ENCODE results near the gene PCSK5.

PCSK5 gene

DNA sequence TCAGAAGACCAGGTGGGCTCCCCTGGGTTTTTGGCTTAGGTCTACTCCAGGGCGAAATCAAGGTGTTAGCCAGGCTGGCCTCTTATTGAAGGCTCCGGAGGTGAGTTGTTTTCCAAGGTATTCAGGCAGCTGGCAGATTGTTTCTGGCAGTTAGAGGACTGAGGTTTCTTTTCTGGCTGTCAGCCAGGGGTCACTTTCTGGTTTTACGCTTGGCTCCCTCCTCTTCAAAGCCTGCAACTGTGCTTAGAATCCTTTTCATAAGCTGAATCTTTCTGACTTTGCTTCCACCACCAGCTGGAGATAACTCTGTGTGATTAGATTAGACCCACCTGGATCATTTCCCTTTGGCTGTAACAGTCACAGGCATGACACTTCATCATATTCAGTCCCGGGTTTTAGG is 479.1 kb downstream of the PCSK5 start:
- no peak overlapping the region for H3K27ac ChIP-seq (ENCODE audit: low read depth, low read length)
- no peaks in the 10 kb centered on the region for H3K27me3 ChIP-seq (ENCODE audit: control insufficient read depth in 1 of 2, insufficient read depth in 2 of 2, low read length in 2 of 2)
- H3K4me1 ChIP-seq (ENCODE audit: insufficient read depth, low read length): peaks cover 20% of the 10 kb centered on the region
- H3K9ac ChIP-seq (ENCODE audit: low read length): no peak overlapping the region
- no peaks in the 10 kb centered on the region for H3K9me3 ChIP-seq (ENCODE audit: low read length)
- no peak overlapping the region for H3K4me3 ChIP-seq (ENCODE audit: low read depth in 1 of 2, low read length in 2 of 2)
- H3K36me3 ChIP-seq (ENCODE audit: insufficient read depth, low read length): no peaks in the 10 kb centered on the region

DNA sequence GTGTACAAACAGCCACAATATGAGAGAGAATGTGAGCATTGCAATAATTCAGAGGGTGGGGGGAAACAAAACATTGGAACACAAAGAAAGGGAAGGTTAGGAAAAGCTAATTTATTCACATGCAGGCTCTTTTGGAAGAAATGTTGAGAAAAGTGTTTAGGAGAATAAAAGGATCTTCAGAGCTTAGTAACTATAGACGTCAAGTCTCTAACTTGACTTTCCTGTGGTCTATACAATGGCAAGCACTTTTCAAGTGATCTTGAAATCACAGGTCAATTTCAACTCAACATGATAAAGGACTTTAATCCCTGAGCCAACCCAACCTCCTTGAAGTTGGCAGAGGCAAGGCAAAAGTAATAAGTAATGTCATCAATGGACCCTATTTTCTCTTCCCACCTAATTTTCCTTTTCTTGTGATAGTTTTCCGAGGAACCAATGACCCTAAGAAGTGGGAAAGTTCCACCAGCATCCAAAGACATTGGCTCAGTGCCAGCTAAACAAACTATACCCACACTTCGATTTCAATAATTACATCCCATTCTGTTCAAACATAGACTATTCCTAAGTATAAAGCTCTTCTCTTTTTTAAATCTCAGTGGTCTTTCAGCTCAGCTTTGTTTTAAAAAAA is 480.0 kb downstream of the PCSK5 start:
- Histone ChIP-seq H3K4me3 (ENCODE audit: low read depth in 1 of 2, low read length in 2 of 2) (no peak overlapping the region), H3K9ac (ENCODE audit: low read length) (no peak overlapping the region), H3K4me1 (ENCODE audit: insufficient read depth, low read length) (peaks cover 29% of the 10 kb centered on the region), H3K36me3 (ENCODE audit: insufficient read depth, low read length) (no peaks in the 10 kb centered on the region), H3K27ac (ENCODE audit: low read depth, low read length) (no peak overlapping the region), H3K27me3 (ENCODE audit: control insufficient read depth in 1 of 2, insufficient read depth in 2 of 2, low read length in 2 of 2) (no peaks in the 10 kb centered on the region), H3K9me3 (ENCODE audit: low read length) (no peaks in the 10 kb centered on the region)

- Histone ChIP-seq H3K27me3 (ENCODE audit: control insufficient read depth in 1 of 2, insufficient read depth in 2 of 2, low read length in 2 of 2) (no peaks in the 10 kb centered on the region), H3K36me3 (ENCODE audit: insufficient read depth, low read length) (no peaks in the 10 kb centered on the region), H3K27ac (ENCODE audit: low read depth, low read length) (no peak overlapping the region), H3K9me3 (ENCODE audit: low read length) (no peaks in the 10 kb centered on the region), H3K4me1 (ENCODE audit: insufficient read depth, low read length) (peaks cover 30% of the 10 kb centered on the region), H3K4me3 (ENCODE audit: low read depth in 1 of 2, low read length in 2 of 2) (no peak overlapping the region), H3K9ac (ENCODE audit: low read length) (no peak overlapping the region)
Measured at GRCh38 chr9:76371901-76372300, 481.4 kb downstream of the PCSK5 start.

- Histone ChIP-seq H3K4me3 (ENCODE audit: low read depth in 1 of 2, low read length in 2 of 2) (no peak overlapping the region), H3K9ac (ENCODE audit: low read length) (no peak overlapping the region), H3K36me3 (ENCODE audit: insufficient read depth, low read length) (no peaks in the 10 kb centered on the region), H3K9me3 (ENCODE audit: low read length) (no peaks in the 10 kb centered on the region), H3K27ac (ENCODE audit: low read depth, low read length) (no peak overlapping the region), H3K27me3 (ENCODE audit: control insufficient read depth in 1 of 2, insufficient read depth in 2 of 2, low read length in 2 of 2) (no peaks in the 10 kb centered on the region), H3K4me1 (ENCODE audit: insufficient read depth, low read length) (peaks cover 30% of the 10 kb centered on the region)
Measured at GRCh38 chr9:76372336-76372735, 481.9 kb downstream of the PCSK5 start.

GRCh38 chr9:76373173-76373783 is 482.8 kb downstream of the PCSK5 start:
- H3K27ac ChIP-seq (ENCODE audit: low read depth, low read length): no peak overlapping the region
- no peaks in the 10 kb centered on the region for H3K27me3 ChIP-seq (ENCODE audit: control insufficient read depth in 1 of 2, insufficient read depth in 2 of 2, low read length in 2 of 2)
- no peaks in the 10 kb centered on the region for H3K9me3 ChIP-seq (ENCODE audit: low read length)
- H3K9ac ChIP-seq (ENCODE audit: low read length): no peak overlapping the region
- H3K4me3 ChIP-seq (ENCODE audit: low read depth in 1 of 2, low read length in 2 of 2): no peak overlapping the region
- peaks cover 30% of the 10 kb centered on the region for H3K4me1 ChIP-seq (ENCODE audit: insufficient read depth, low read length)
- H3K36me3 ChIP-seq (ENCODE audit: insufficient read depth, low read length): no peaks in the 10 kb centered on the region

- Histone ChIP-seq H3K27me3 (ENCODE audit: control insufficient read depth in 1 of 2, insufficient read depth in 2 of 2, low read length in 2 of 2) (no peaks in the 10 kb centered on the region), H3K27ac (ENCODE audit: low read depth, low read length) (no peak overlapping the region), H3K4me1 (ENCODE audit: insufficient read depth, low read length) (peaks cover 30% of the 10 kb centered on the region), H3K36me3 (ENCODE audit: insufficient read depth, low read length) (no peaks in the 10 kb centered on the region), H3K4me3 (ENCODE audit: low read depth in 1 of 2, low read length in 2 of 2) (no peak overlapping the region), H3K9me3 (ENCODE audit: low read length) (no peaks in the 10 kb centered on the region), H3K9ac (ENCODE audit: low read length) (no peak overlapping the region)
Measured at GRCh38 chr9:76373784-76374474, 483.5 kb downstream of the PCSK5 start.

DNA sequence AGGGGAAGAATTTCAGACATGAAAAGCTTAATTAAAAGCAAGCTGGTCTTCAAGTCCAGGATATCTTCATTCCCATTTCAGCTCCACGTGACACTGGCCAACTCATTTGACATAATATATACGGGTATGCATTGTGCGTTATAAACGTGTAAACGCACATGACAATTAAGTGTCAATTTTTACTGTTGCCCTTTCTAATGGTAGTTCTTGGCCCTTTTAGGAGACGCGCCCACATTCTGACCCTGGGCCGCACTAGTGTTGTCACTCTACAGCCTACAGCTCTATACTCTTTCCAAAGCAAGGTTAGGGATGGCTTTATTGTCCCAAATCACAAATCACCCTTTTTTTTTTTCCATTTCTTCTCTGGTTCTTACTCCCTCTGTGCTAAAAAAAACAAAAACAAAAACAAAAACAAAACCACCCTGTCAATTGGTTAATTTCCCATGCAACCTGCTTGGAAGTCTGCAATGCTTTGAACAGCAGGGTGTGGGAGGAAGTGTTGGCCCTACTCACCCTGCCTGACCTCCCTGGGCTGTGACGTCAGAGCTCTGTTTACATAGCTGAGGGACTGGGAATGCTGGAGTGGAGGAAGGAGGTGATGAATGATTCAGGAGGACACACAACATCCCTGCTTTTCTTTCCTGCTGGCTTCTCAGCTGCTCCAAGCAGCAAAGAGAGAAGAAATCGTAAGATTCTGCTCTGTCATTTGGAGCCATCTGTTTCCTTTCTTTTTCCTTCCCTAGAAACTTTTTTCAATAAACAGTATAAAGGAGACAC is 484.5 kb downstream of the PCSK5 start:
- H3K27me3 ChIP-seq (ENCODE audit: control insufficient read depth in 1 of 2, insufficient read depth in 2 of 2, low read length in 2 of 2): no peaks in the 10 kb centered on the region
- H3K9ac ChIP-seq (ENCODE audit: low read length): no peak overlapping the region
- no peaks in the 10 kb centered on the region for H3K36me3 ChIP-seq (ENCODE audit: insufficient read depth, low read length)
- H3K4me1 ChIP-seq (ENCODE audit: insufficient read depth, low read length): peaks cover 30% of the 10 kb centered on the region
- no peak overlapping the region for H3K4me3 ChIP-seq (ENCODE audit: low read depth in 1 of 2, low read length in 2 of 2)
- H3K9me3 ChIP-seq (ENCODE audit: low read length): no peaks in the 10 kb centered on the region
- no peak overlapping the region for H3K27ac ChIP-seq (ENCODE audit: low read depth, low read length)

- Histone ChIP-seq H3K36me3 (ENCODE audit: insufficient read depth, low read length) (no peaks in the 10 kb centered on the region), H3K9me3 (ENCODE audit: low read length) (no peaks in the 10 kb centered on the region), H3K4me3 (ENCODE audit: low read depth in 1 of 2, low read length in 2 of 2) (no peak overlapping the region), H3K4me1 (ENCODE audit: insufficient read depth, low read length) (peaks cover 19% of the 10 kb centered on the region), H3K9ac (ENCODE audit: low read length) (no peak overlapping the region), H3K27me3 (ENCODE audit: control insufficient read depth in 1 of 2, insufficient read depth in 2 of 2, low read length in 2 of 2) (no peaks in the 10 kb centered on the region), H3K27ac (ENCODE audit: low read depth, low read length) (no peak overlapping the region)
Measured at GRCh38 chr9:76377791-76378190, 487.3 kb downstream of the PCSK5 start.

DNA sequence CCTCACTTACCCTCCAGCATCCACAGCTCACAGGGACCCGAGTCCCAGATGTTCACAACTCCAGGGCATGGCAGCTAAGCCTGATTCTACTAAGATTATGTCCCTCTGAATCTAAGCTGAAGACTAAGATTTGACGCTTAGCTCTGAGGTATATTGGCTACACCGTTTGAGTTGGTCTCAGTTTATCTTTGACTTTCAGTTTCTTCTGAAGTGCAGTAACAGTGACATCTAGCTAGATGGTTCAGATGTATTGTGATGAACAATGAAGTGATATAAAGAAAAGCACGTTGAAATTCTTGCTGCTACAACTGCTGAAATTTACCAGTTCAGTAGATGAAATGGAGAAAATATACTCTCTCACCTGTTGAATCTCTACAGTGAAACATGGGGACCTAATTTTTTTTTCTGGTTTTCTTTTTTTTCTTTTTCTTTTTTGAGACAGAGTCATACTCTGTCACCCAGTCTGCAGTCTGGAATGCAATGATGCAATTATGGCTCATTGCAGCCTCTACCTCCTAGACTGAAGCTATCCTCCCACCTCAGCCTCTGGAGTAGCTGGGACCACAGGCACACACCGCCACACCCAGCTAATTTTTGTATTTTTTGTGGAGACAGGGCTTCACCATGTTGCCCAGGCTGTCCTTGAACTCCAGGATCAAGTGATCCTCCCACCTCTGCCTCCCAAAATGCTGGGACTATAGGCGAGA is 488.0 kb downstream of the PCSK5 start:
- H3K4me1 ChIP-seq (ENCODE audit: insufficient read depth, low read length): peaks cover 17% of the 10 kb centered on the region
- H3K27ac ChIP-seq (ENCODE audit: low read depth, low read length): no peak overlapping the region
- H3K4me3 ChIP-seq (ENCODE audit: low read depth in 1 of 2, low read length in 2 of 2): no peak overlapping the region
- no peaks in the 10 kb centered on the region for H3K36me3 ChIP-seq (ENCODE audit: insufficient read depth, low read length)
- no peaks in the 10 kb centered on the region for H3K27me3 ChIP-seq (ENCODE audit: control insufficient read depth in 1 of 2, insufficient read depth in 2 of 2, low read length in 2 of 2)
- no peak overlapping the region for H3K9ac ChIP-seq (ENCODE audit: low read length)
- H3K9me3 ChIP-seq (ENCODE audit: low read length): no peaks in the 10 kb centered on the region

DNA sequence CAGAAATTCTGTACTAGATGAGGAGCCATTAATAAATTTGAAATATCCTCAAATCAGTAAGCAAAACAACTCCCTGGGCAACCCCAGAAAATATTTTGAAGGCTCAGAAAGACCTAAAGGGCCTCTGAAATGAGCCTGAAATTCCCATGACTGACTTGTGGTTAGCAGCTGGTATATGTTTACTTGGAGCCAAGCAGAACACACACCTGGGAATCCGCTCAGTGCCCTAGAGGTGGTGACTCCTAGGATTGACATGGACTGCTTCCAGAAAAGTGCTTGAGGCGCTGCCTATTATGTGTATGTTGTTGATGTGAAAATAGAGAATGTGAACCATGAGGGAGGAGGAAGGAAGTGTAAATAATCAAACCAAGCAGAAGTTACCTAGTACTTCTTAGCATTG is 489.0 kb downstream of the PCSK5 start:
- no peak overlapping the region for H3K27ac ChIP-seq (ENCODE audit: low read depth, low read length)
- H3K4me1 ChIP-seq (ENCODE audit: insufficient read depth, low read length): peaks cover 11% of the 10 kb centered on the region
- H3K27me3 ChIP-seq (ENCODE audit: control insufficient read depth in 1 of 2, insufficient read depth in 2 of 2, low read length in 2 of 2): no peaks in the 10 kb centered on the region
- H3K36me3 ChIP-seq (ENCODE audit: insufficient read depth, low read length): peaks cover under 1% of the 10 kb centered on the region
- H3K4me3 ChIP-seq (ENCODE audit: low read depth in 1 of 2, low read length in 2 of 2): no peak overlapping the region
- no peaks in the 10 kb centered on the region for H3K9me3 ChIP-seq (ENCODE audit: low read length)
- no peak overlapping the region for H3K9ac ChIP-seq (ENCODE audit: low read length)

GRCh38 chr9:76390656-76391055 is 500.2 kb downstream of the PCSK5 start:
- peaks cover 9% of the 10 kb centered on the region for H3K4me1 ChIP-seq (ENCODE audit: insufficient read depth, low read length)
- no peak overlapping the region for H3K27ac ChIP-seq (ENCODE audit: low read depth, low read length)
- no peak overlapping the region for H3K4me3 ChIP-seq (ENCODE audit: low read depth in 1 of 2, low read length in 2 of 2)
- no peaks in the 10 kb centered on the region for H3K27me3 ChIP-seq (ENCODE audit: control insufficient read depth in 1 of 2, insufficient read depth in 2 of 2, low read length in 2 of 2)
- H3K36me3 ChIP-seq (ENCODE audit: insufficient read depth, low read length): peaks cover 14% of the 10 kb centered on the region
- H3K9ac ChIP-seq (ENCODE audit: low read length): no peak overlapping the region
- H3K9me3 ChIP-seq (ENCODE audit: low read length): no peaks in the 10 kb centered on the region
